CD4-positive, alpha-beta memory T cell (primary cell): Measurements from ENCODE around the gene TRPV5. TPM values are rescaled to one million over a fixed set of nuclear protein-coding genes. Genes with fewer than 3 reads are reported as not detected.

Experiments
- CTCF ChIA-PET: fragments of 350-600 bp; sonication (Branson Sonifier 250); formaldehyde crosslinking; loops from one replicate; lab custom pipeline; 2021; ENCODE audit warnings: inconsistent platforms; ENCODE audit not compliant: partially characterized antibody; lab: Charles Lee
- POLR2A ChIA-PET: fragments of 350-600 bp; sonication (Branson Sonifier 250); formaldehyde crosslinking; loops from one replicate; lab custom pipeline; 2021; ENCODE audit not compliant: partially characterized antibody; lab: Charles Lee
- DNase-seq, 5 donors: peaks; one replicate each; pipeline versions ENCODE4 v3.0.0 to v3.0.0-alpha.2; 2020 to 2022; ENCODE audit warnings: mixed read lengths in 1 of 5
- H3K27ac ChIP-seq: one replicate; pipeline ENCODE4 v1.7.0; 2013; ENCODE audit warnings: low read depth, low read length
- H3K27me3 ChIP-seq: 2 replicates; pipeline ENCODE4 v1.7.0; 2013; ENCODE audit warnings: mild to moderate bottlenecking, low read length, moderate library complexity; ENCODE audit not compliant: insufficient read depth
- H3K36me3 ChIP-seq: 2 replicates; pipeline ENCODE4 v1.7.0; 2013; ENCODE audit warnings: mild to moderate bottlenecking, low read length, moderate library complexity; ENCODE audit not compliant: insufficient read depth
- H3K4me1 ChIP-seq: 2 replicates; pipeline ENCODE4 v1.7.0; 2013; ENCODE audit warnings: mild to moderate bottlenecking, low read length, moderate library complexity; ENCODE audit not compliant: insufficient read depth
- H3K4me3 ChIP-seq, 2 donors: one replicate each; pipeline ENCODE4 v1.7.0; 2013; ENCODE audit warnings: low read length in 2 of 2, mild to moderate bottlenecking in 1 of 2
- H3K9me3 ChIP-seq, 2 donors: one replicate each; pipeline ENCODE4 v1.7.0; 2013; ENCODE audit warnings: low read length in 2 of 2, control low read depth in 1 of 2; ENCODE audit not compliant: control insufficient read depth in 1 of 2
- H3K27ac Mint-ChIP-seq, 7 donors: one replicate each; pipeline ENCODE4 v1.8.0; 2020 to 2021; ENCODE audit warnings: mixed read lengths in 7 of 7, mild to moderate bottlenecking in 6 of 7, inconsistent platforms in 3 of 7, moderate library complexity in 3 of 7
- H3K27me3 Mint-ChIP-seq, 2 donors: one replicate each; pipeline ENCODE4 v1.8.0; 2020 to 2021; ENCODE audit warnings: mixed read lengths in 2 of 2
- H3K36me3 Mint-ChIP-seq, 2 donors: one replicate each; pipeline ENCODE4 v1.8.0; 2020 to 2021; ENCODE audit warnings: mixed read lengths in 2 of 2, inconsistent platforms in 1 of 2, mild to moderate bottlenecking in 1 of 2
- H3K4me1 Mint-ChIP-seq, 4 donors: one replicate each; pipeline ENCODE4 v1.8.0; 2020 to 2021; ENCODE audit warnings: mixed read lengths in 4 of 4, mild to moderate bottlenecking in 1 of 4
- H3K4me3 Mint-ChIP-seq, 8 donors: one replicate each; pipeline ENCODE4 v1.8.0; 2020 to 2021; ENCODE audit warnings: mixed read lengths in 8 of 8, mild to moderate bottlenecking in 7 of 8, moderate library complexity in 6 of 8, inconsistent platforms in 3 of 8
- H3K9me3 Mint-ChIP-seq, 8 donors: one replicate each; pipeline ENCODE4 v1.8.0; 2020 to 2021; ENCODE audit warnings: mixed read lengths in 8 of 8, mild to moderate bottlenecking in 5 of 8, inconsistent platforms in 3 of 8, moderate library complexity in 1 of 8
- intact Hi-C: fragments of 100-400 bp; cut with micrococcal nuclease; formaldehyde crosslinking; loops from one replicate; pipeline ENCODE4 v1.15.1; 2023
- polyA plus RNA-seq, 2 donors: library from polyadenylated mRNA; unstranded; fragments of 300-500 nt; fragmentation: Illumina TruSeq; gene quantifications; one replicate each; pipeline ENCODE4 v1.2.3, GENCODE V29; 2021
- total RNA-seq, 2 experiments: library from RNA; stranded (reverse); gene quantifications; one replicate each; pipeline ENCODE4 v1.2.3, GENCODE V29; 2021

TRPV5 gene
- total and polyA plus RNA-seq, 4 experiments from 2014 or later = not detected

- Mint-ChIP-seq H3K4me3 (no peak overlapping the region), H3K9me3 (peaks cover 5 to 33% (median 20%) of the 10 kb centered on the region in 8 donors), H3K36me3 (peaks cover 0 to 2% of the 10 kb centered on the region in 2 donors), H3K27me3 (peaks cover 23 to 25% of the 10 kb centered on the region in 2 donors), H3K4me1 (no peaks in the 10 kb centered on the region), H3K27ac (peak overlapping the region in 1 of 7 donors; percentile 37)
- Histone ChIP-seq H3K4me1 (no peaks in the 10 kb centered on the region), H3K27ac (no peak overlapping the region), H3K4me3 (no peak overlapping the region), H3K27me3 (no peaks in the 10 kb centered on the region), H3K9me3 (peaks cover 0 to 6% of the 10 kb centered on the region in 2 donors), H3K36me3 (no peaks in the 10 kb centered on the region)
- ChIA-PET POLR2A (no interaction called here), CTCF (no interaction called here)
- DNase-seq = no peak
- intact Hi-C loops = no loop called here
Measured at GRCh38 chr7:142956951-142957623, 23.5 kb upstream of the TRPV5 start.

GRCh38 chr7:142954680-142955268 is 21.2 kb upstream of the TRPV5 start:
- peaks cover 0 to 6% of the 10 kb centered on the region in 2 donors for H3K9me3 ChIP-seq
- ChIA-PET CTCF (no interaction called here), POLR2A (no interaction called here)
- no peaks in the 10 kb centered on the region for H3K27me3 ChIP-seq
- no peak overlapping the region for H3K27ac Mint-ChIP-seq
- no peak for DNase-seq
- no peaks in the 10 kb centered on the region for H3K4me1 Mint-ChIP-seq
- no peaks in the 10 kb centered on the region for H3K36me3 ChIP-seq
- H3K4me1 ChIP-seq = no peaks in the 10 kb centered on the region
- H3K27ac ChIP-seq = no peak overlapping the region
- H3K27me3 Mint-ChIP-seq = peaks cover 20 to 21% of the 10 kb centered on the region in 2 donors
- intact Hi-C loops = no loop called here
- H3K4me3 Mint-ChIP-seq = no peak overlapping the region
- peaks cover 0 to 2% of the 10 kb centered on the region in 2 donors for H3K36me3 Mint-ChIP-seq
- peaks cover 5 to 33% (median 20%) of the 10 kb centered on the region in 8 donors for H3K9me3 Mint-ChIP-seq
- H3K4me3 ChIP-seq = no peak overlapping the region

GRCh38 chr7:142950235-142950634 is 16.7 kb upstream of the TRPV5 start:
- Mint-ChIP-seq H3K27ac (no peak overlapping the region), H3K36me3 (no peaks in the 10 kb centered on the region), H3K4me1 (no peaks in the 10 kb centered on the region), H3K4me3 (no peak overlapping the region), H3K27me3 (peaks cover 18 to 22% of the 10 kb centered on the region in 2 donors), H3K9me3 (peaks cover 0 to 16% (median 9%) of the 10 kb centered on the region in 8 donors)
- Histone ChIP-seq H3K4me3 (no peak overlapping the region), H3K4me1 (no peaks in the 10 kb centered on the region), H3K27me3 (no peaks in the 10 kb centered on the region), H3K27ac (no peak overlapping the region), H3K9me3 (peaks cover 0 to 6% of the 10 kb centered on the region in 2 donors), H3K36me3 (no peaks in the 10 kb centered on the region)
- intact Hi-C loops = no loop called here
- ChIA-PET CTCF (no interaction called here), POLR2A (no interaction called here)
- DNase-seq = no peak

- Mint-ChIP-seq H3K4me1 (no peaks in the 10 kb centered on the region), H3K27ac (no peak overlapping the region), H3K9me3 (peaks cover 0 to 3% (median 0%) of the 10 kb centered on the region in 8 donors), H3K27me3 (peaks cover 23 to 30% of the 10 kb centered on the region in 2 donors), H3K36me3 (no peaks in the 10 kb centered on the region), H3K4me3 (no peak overlapping the region)
- Histone ChIP-seq H3K27me3 (no peaks in the 10 kb centered on the region), H3K9me3 (no peaks in the 10 kb centered on the region), H3K4me1 (no peaks in the 10 kb centered on the region), H3K27ac (no peak overlapping the region), H3K4me3 (no peak overlapping the region), H3K36me3 (no peaks in the 10 kb centered on the region)
- no peak for DNase-seq
- CTCF ChIA-PET = no interaction called here
- intact Hi-C loops = no loop called here
- POLR2A ChIA-PET = no interaction called here
Measured at GRCh38 chr7:142948603-142949002, 15.1 kb upstream of the TRPV5 start.

- no peaks in the 10 kb centered on the region for H3K4me1 Mint-ChIP-seq
- Histone ChIP-seq H3K36me3 (no peaks in the 10 kb centered on the region), H3K27ac (no peak overlapping the region), H3K4me1 (no peaks in the 10 kb centered on the region), H3K4me3 (no peak overlapping the region), H3K9me3 (no peaks in the 10 kb centered on the region), H3K27me3 (no peaks in the 10 kb centered on the region)
- no peaks in the 10 kb centered on the region for H3K36me3 Mint-ChIP-seq
- intact Hi-C loops = no loop called here
- ChIA-PET CTCF (no interaction called here), POLR2A (no interaction called here)
- no peak overlapping the region for H3K27ac Mint-ChIP-seq
- no peaks in the 10 kb centered on the region for H3K9me3 Mint-ChIP-seq
- no peak overlapping the region for H3K4me3 Mint-ChIP-seq
- peaks cover 23 to 37% of the 10 kb centered on the region in 2 donors for H3K27me3 Mint-ChIP-seq
- no peak for DNase-seq
Measured at GRCh38 chr7:142945001-142945400, 11.5 kb upstream of the TRPV5 start.

GRCh38 chr7:142943706-142944268 is 10.2 kb upstream of the TRPV5 start:
- no peaks in the 10 kb centered on the region for H3K9me3 Mint-ChIP-seq
- no peak for DNase-seq
- H3K36me3 Mint-ChIP-seq = no peaks in the 10 kb centered on the region
- peaks cover 0 to under 1% (median 0%) of the 10 kb centered on the region in 4 donors for H3K4me1 Mint-ChIP-seq
- Histone ChIP-seq H3K27ac (no peak overlapping the region), H3K4me1 (no peaks in the 10 kb centered on the region), H3K36me3 (no peaks in the 10 kb centered on the region), H3K4me3 (no peak overlapping the region), H3K9me3 (no peaks in the 10 kb centered on the region), H3K27me3 (no peaks in the 10 kb centered on the region)
- H3K27me3 Mint-ChIP-seq = peaks cover 22 to 34% of the 10 kb centered on the region in 2 donors
- H3K27ac Mint-ChIP-seq = no peak overlapping the region
- no peak overlapping the region for H3K4me3 Mint-ChIP-seq
- POLR2A ChIA-PET = no interaction called here
- CTCF ChIA-PET = no interaction called here
- intact Hi-C loops = no loop called here

GRCh38 chr7:142942746-142943145 is 9.2 kb upstream of the TRPV5 start:
- H3K27ac Mint-ChIP-seq = no peak overlapping the region
- H3K4me1 ChIP-seq = no peaks in the 10 kb centered on the region
- intact Hi-C loops = no loop called here

More at GRCh38 chr7:142942746-142943145, 9.2 kb upstream of the TRPV5 start:
- POLR2A ChIA-PET = no interaction called here
- peaks cover 22 to 31% of the 10 kb centered on the region in 2 donors for H3K27me3 Mint-ChIP-seq
- no peak for DNase-seq
- CTCF ChIA-PET = no interaction called here
- H3K9me3 ChIP-seq = no peaks in the 10 kb centered on the region
- peaks cover 0 to 2% (median 0%) of the 10 kb centered on the region in 4 donors for H3K4me1 Mint-ChIP-seq
- H3K27me3 ChIP-seq = no peaks in the 10 kb centered on the region
- H3K4me3 Mint-ChIP-seq = no peak overlapping the region
- no peaks in the 10 kb centered on the region for H3K36me3 ChIP-seq
- H3K36me3 Mint-ChIP-seq = no peaks in the 10 kb centered on the region
- no peak overlapping the region for H3K27ac ChIP-seq
- no peaks in the 10 kb centered on the region for H3K9me3 Mint-ChIP-seq
- no peak overlapping the region for H3K4me3 ChIP-seq
